Nephron progenitor cell (in vitro differentiated cells): ENCODE results near the gene BANF1.
A peak's percentile ranks its signal among the peaks of the same experiment; 100 is the strongest.

ENCODE experiments used
- DNase-seq: peaks from one replicate; pipeline ENCODE4 v3.0.0; 2021
- H3K27ac Mint-ChIP-seq: 2 replicates; pipeline ENCODE4 v1.8.0; 2021; ENCODE audit warnings: mild to moderate bottlenecking, moderate library complexity, mixed read lengths
- H3K27me3 Mint-ChIP-seq: 2 replicates; pipeline ENCODE4 v1.8.0; 2021; ENCODE audit warnings: mild to moderate bottlenecking, low read depth, mixed read lengths; ENCODE audit not compliant: poor library complexity
- H3K36me3 Mint-ChIP-seq: 2 replicates; pipeline ENCODE4 v1.8.0; 2021; ENCODE audit warnings: low read depth, mixed read lengths
- H3K4me1 Mint-ChIP-seq: 2 replicates; pipeline ENCODE4 v1.8.0; 2021; ENCODE audit warnings: mixed read lengths
- H3K4me3 Mint-ChIP-seq: 2 replicates; pipeline ENCODE4 v1.8.0; 2021; ENCODE audit warnings: mild to moderate bottlenecking, moderate library complexity, mixed read lengths
- H3K9me3 Mint-ChIP-seq: 2 replicates; pipeline ENCODE4 v1.8.0; 2021; ENCODE audit warnings: mild to moderate bottlenecking, moderate library complexity, mixed read lengths
- TF ChIP-seq, protein P1 (sequence below): fragments of 200-600 bp; sonication (generic); IDR thresholded peaks from 2 replicates; pipeline ENCODE4 v1.5.0; 2021; ENCODE audit warnings: antibody characterized with exemption

BANF1 gene

DNA sequence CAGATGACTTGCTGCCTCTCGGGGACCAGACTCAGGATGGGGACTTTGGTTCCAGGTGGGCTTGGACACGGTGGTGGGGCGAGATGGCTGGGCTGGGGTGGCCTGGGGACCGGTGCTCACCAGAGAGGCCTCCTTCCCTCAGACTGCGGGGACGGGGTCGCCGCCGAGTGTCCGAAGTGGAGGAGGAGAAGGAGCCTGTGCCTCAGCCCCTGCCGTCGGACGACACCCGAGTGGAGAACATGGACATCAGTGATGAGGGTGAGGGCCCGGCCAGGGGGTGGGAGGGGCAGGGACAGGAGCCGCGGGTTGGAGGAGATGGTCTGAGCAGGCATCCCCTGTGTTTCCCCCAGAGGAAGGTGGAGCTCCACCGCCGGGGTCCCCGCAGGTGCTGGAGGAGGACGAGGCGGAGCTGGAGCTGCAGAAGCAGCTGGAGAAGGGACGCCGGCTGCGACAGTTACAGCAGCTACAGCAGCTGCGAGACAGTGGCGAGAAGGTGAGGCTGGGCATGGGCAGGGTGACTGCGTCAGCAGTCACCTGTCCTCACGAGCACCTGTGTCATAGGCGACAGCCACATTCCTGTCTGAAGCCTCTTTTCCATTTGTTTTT is 34.9 kb upstream of the BANF1 start:
- Mint-ChIP-seq H3K4me3 (no peak overlapping the region), H3K36me3 (peaks cover 50% of the 10 kb centered on the region)

DNA sequence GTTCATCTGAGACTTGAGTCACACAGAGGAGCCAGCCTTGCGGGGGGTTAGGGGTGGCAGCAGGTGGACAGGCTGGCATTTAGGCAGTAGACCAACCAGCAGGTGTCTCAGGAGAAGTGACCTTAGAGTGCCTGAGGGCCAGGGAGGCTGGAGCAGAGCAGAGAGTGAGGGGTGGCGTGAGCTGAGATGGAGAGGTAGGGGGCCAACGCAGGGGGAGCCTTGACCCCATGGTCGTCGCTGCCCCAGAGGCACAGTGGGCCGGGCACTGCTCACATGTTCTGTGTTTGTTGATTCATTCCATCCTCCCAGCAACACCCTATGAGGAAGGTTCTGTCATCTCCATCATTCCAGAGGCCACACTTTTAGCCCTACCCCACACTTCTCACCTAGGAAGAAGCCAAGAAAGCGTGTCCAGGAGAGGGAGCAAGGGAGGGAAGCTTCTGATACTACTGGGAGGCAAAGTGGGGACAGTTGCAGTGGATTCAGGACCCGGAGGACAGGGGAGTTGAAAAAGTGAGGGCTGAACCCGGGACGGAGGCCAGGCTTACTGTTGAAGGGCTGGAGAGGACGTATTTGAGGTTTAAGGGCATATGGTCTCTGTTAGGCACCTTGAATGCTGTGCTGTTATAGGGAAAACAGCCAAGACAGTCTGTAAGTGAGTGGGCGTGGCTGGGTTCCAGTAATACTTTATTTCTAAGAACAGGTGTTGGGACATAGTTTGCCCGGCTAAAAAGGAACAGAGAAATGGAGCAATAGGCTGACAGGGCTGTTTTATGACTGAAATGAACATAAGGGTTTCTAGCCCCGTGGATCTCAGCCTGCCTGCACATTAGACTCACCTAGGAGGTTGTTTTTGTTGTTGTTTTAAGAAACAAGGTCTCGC is 33.5 kb upstream of the BANF1 start:
- Mint-ChIP-seq H3K9me3 (no peaks in the 10 kb centered on the region), H3K27me3 (peaks cover 5% of the 10 kb centered on the region), H3K4me1 (peaks cover 21% of the 10 kb centered on the region), H3K4me3 (no peak overlapping the region), H3K36me3 (peaks cover 63% of the 10 kb centered on the region), H3K27ac (peak overlapping the region; percentile 46)
- TF ChIP-seq, protein P1, sequence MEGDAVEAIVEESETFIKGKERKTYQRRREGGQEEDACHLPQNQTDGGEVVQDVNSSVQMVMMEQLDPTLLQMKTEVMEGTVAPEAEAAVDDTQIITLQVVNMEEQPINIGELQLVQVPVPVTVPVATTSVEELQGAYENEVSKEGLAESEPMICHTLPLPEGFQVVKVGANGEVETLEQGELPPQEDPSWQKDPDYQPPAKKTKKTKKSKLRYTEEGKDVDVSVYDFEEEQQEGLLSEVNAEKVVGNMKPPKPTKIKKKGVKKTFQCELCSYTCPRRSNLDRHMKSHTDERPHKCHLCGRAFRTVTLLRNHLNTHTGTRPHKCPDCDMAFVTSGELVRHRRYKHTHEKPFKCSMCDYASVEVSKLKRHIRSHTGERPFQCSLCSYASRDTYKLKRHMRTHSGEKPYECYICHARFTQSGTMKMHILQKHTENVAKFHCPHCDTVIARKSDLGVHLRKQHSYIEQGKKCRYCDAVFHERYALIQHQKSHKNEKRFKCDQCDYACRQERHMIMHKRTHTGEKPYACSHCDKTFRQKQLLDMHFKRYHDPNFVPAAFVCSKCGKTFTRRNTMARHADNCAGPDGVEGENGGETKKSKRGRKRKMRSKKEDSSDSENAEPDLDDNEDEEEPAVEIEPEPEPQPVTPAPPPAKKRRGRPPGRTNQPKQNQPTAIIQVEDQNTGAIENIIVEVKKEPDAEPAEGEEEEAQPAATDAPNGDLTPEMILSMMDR = no peak
- DNase-seq = no peak

More for the DNA sequence above, 34.9 kb upstream of the BANF1 start:
- no peak for DNase-seq
- Mint-ChIP-seq H3K9me3 (no peaks in the 10 kb centered on the region), H3K27ac (no peak overlapping the region), H3K27me3 (peaks cover 5% of the 10 kb centered on the region), H3K4me1 (peaks cover 35% of the 10 kb centered on the region)
- TF ChIP-seq, protein P1 = no peak

DNA sequence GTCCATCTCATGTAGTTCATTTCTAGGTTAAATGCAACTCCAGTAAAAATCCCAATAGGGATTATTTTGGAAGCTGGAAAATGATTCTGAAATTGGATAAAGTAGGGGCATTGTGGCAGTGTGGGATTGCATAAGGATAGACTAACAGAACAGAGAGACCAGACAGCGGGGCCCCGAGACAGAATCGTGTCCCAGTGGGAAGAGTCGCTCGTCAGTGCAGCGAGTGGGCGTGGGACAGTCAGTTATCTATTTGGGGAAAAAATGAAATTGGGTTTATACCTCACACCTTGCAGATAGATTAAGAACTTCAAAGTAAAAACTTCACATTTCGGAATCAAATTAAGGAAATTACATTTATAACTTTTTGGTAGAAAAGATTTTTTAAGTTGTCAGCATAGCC is 30.2 kb upstream of the BANF1 start:
- peaks cover 17% of the 10 kb centered on the region for H3K4me1 Mint-ChIP-seq
- H3K36me3 Mint-ChIP-seq = peaks cover 58% of the 10 kb centered on the region
- no peak overlapping the region for H3K4me3 Mint-ChIP-seq
- peak overlapping the region; percentile 53 for H3K27ac Mint-ChIP-seq
- H3K9me3 Mint-ChIP-seq = no peaks in the 10 kb centered on the region
- H3K27me3 Mint-ChIP-seq = peaks cover 5% of the 10 kb centered on the region
- DNase-seq = no peak
- TF ChIP-seq, protein P1 = no peak

DNA sequence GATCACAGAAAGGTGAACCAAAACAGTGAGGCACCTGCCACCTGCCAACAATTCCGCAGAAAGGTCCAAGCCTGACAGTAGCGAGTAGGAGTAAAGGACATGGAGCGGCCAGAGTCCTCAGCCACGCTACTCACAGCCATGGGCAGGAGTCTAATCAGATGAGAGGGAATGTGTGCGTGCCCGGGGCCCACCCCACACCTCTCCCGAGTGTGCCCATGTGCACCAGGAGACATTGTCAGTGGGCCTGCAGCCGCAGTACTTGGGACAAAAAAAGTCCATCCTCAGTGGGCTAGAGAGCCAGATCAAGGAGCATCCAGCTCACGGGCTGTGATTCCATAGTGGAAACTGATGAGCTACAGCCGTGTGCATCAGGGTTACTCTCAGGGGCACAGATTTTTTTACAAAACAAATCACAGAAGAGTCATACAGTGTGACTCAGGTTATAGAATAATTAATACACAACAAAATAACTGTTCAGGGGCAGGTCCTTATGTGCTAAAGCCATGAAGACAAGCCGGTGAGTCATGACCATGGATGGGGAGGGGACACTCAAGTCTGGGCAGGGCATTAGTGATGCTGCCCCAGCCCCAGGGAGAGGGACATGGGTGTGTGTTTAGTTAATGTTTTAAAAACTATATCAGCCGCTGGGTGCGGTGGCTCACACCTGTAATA is 28.7 kb upstream of the BANF1 start:
- Mint-ChIP-seq H3K4me1 (peaks cover 14% of the 10 kb centered on the region), H3K27ac (no peak overlapping the region), H3K4me3 (no peak overlapping the region), H3K27me3 (peaks cover 5% of the 10 kb centered on the region), H3K36me3 (peaks cover 50% of the 10 kb centered on the region), H3K9me3 (no peaks in the 10 kb centered on the region)
- TF ChIP-seq, protein P1 = no peak
- no peak for DNase-seq

DNA sequence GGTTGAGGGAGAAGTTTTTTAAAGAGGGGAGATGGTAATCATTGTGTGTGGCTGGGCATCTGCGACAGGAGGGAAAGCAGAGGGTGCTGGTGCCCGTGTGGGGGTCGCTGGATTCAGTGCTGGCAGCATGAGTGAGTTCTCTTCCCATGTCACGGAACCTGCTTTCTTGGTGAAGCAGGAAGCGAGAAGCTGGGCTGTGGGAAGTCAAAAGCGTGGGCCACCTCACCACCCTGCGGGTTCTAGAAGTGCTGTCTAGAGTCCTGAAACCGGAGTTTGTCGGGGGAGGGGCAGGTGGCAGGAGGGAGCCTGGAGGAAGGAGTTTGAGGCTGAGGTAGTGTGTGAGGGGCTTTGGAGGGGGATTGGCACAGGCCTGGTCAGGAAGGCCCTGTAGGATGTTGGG is 26.5 kb upstream of the BANF1 start:
- Mint-ChIP-seq H3K4me3 (no peak overlapping the region), H3K4me1 (no peaks in the 10 kb centered on the region), H3K27me3 (peaks cover 5% of the 10 kb centered on the region), H3K27ac (no peak overlapping the region), H3K9me3 (no peaks in the 10 kb centered on the region), H3K36me3 (peaks cover 48% of the 10 kb centered on the region)
- TF ChIP-seq, protein P1 = no peak
- no peak for DNase-seq
